H1 (cell line): ENCODE measurements around the gene TMEM253. TPM values are rescaled to one million over a fixed set of nuclear protein-coding genes. Genes with fewer than 3 reads are reported as not detected.

Source experiments
- CTCF ChIA-PET: fragments of 300-600 bp; sonication (Branson Sonifier 250); formaldehyde crosslinking; loops from one replicate; lab custom pipeline; 2021; ENCODE audit not compliant: partially characterized antibody; lab: Charles Lee
- POLR2A ChIA-PET: fragments of 300-600 bp; sonication (Branson Sonifier 250); formaldehyde crosslinking; loops from one replicate; lab custom pipeline; 2021; ENCODE audit warnings: inconsistent platforms; ENCODE audit not compliant: partially characterized antibody; lab: Charles Lee
- DNase-seq, 2 experiments: peaks; one replicate each; pipeline versions ENCODE4 v3.0.0 to v3.0.0-alpha.2; 2010 to 2022; ENCODE audit warnings: low spot score in 2 of 2, low read depth in 1 of 2, mixed read lengths in 1 of 2
- FAIRE-seq: peaks from 2 replicates; lab custom pipeline; 2011; peaks lifted over from hg19 to GRCh38; lab: Jason Lieb, UNC
- H2AFZ ChIP-seq: 2 replicates; pipeline ENCODE4 v1.8.1; 2012; ENCODE audit warnings: low read length, inconsistent platforms
- H2AK5ac ChIP-seq: 2 replicates; pipeline ENCODE4 v1.6.1; 2013; ENCODE audit warnings: low read depth, low read length
- H2BK120ac ChIP-seq: replicated peaks from 2 replicates; pipeline ENCODE3; 2013; ENCODE audit warnings: low read depth, low read length, inconsistent platforms
- H2BK12ac ChIP-seq: 2 replicates; pipeline ENCODE4 v1.6.1; 2013; ENCODE audit warnings: low read depth, low read length
- H2BK15ac ChIP-seq: 2 replicates; pipeline ENCODE4 v1.6.1; 2013; ENCODE audit warnings: low read length
- H2BK20ac ChIP-seq: 2 replicates; pipeline ENCODE4 v1.6.1; 2013; ENCODE audit warnings: low read length
- H2BK5ac ChIP-seq: 2 replicates; pipeline ENCODE4 v1.6.1; 2013; ENCODE audit warnings: low read depth, low read length
- H3K14ac ChIP-seq: 2 replicates; pipeline ENCODE4 v1.6.1; 2013; ENCODE audit warnings: inconsistent platforms; ENCODE audit not compliant: insufficient read length
- H3K18ac ChIP-seq: 2 replicates; pipeline ENCODE4 v1.6.1; 2013; ENCODE audit warnings: low read length; ENCODE audit errors: extremely low read depth
- H3K23ac ChIP-seq: 2 replicates; pipeline ENCODE4 v1.6.1; 2013; ENCODE audit warnings: inconsistent platforms; ENCODE audit not compliant: insufficient read length
- H3K23me2 ChIP-seq: 2 replicates; pipeline ENCODE4 v1.6.1; 2013; ENCODE audit warnings: low read depth, low read length
- H3K27ac ChIP-seq: 2 replicates; pipeline ENCODE4 v1.6.1; 2011; ENCODE audit warnings: low read depth, low read length, inconsistent platforms
- H3K27me3 ChIP-seq, 4 experiments: replicated peaks in 1 of 4; 1 replicate in 1 of 4; 2 replicates in 3 of 4; pipeline versions ENCODE4 v1.6.1 to v1.8.1; 2011 to 2013; ENCODE audit warnings: low read length in 3 of 4, mild to moderate bottlenecking in 3 of 4, inconsistent platforms in 2 of 4, mixed read lengths in 2 of 4, moderate library complexity in 1 of 4; ENCODE audit not compliant: control insufficient read depth in 3 of 4, insufficient read depth in 3 of 4; ENCODE audit errors: extremely low read depth in 1 of 4
- H3K36me3 ChIP-seq, 4 experiments: 2 replicates each; pipeline versions ENCODE4 v1.6.1 to v1.8.1; 2011 to 2013; ENCODE audit warnings: mild to moderate bottlenecking in 4 of 4, low read length in 3 of 4, moderate library complexity in 2 of 4, control low read depth in 1 of 4, inconsistent platforms in 1 of 4; ENCODE audit not compliant: insufficient read depth in 4 of 4, control insufficient read depth in 2 of 4
- H3K4ac ChIP-seq: replicated peaks from 2 replicates; pipeline ENCODE3; 2013; ENCODE audit warnings: low read length, low read depth, mixed read lengths, inconsistent platforms; ENCODE audit not compliant: insufficient read length
- H3K4me1 ChIP-seq, 4 experiments: replicated peaks in 1 of 4; 1 replicate in 1 of 4; 2 replicates in 3 of 4; pipeline versions ENCODE4 v1.6.1 to v1.8.1; 2011 to 2013; ENCODE audit warnings: low read length in 3 of 4, inconsistent platforms in 2 of 4, mixed read lengths in 1 of 4; ENCODE audit not compliant: insufficient read depth in 4 of 4, control insufficient read depth in 3 of 4
- H3K4me2 ChIP-seq, 2 experiments: 2 replicates each; pipeline versions ENCODE4 v1.6.1 to v1.8.1; 2011 to 2013; ENCODE audit warnings: low read depth in 2 of 2, low read length in 2 of 2, control low read depth in 1 of 2, inconsistent platforms in 1 of 2, mild to moderate bottlenecking in 1 of 2; ENCODE audit not compliant: insufficient read depth in 1 of 2
- H3K4me3 ChIP-seq, 4 experiments: fragments of 200-600, 300-600 bp in 1 of 4; sonication (generic), shearing (Covaris generic), sonication (Bioruptor Twin) in 1 of 4; 2 replicates each; pipeline versions ENCODE4 v1.5.1 to v1.8.1; 2011 to 2016; ENCODE audit warnings: low read length in 4 of 4, low read depth in 3 of 4, control low read depth in 2 of 4, inconsistent platforms in 2 of 4, mild to moderate bottlenecking in 2 of 4, mixed read lengths in 1 of 4, moderate library complexity in 1 of 4; ENCODE audit not compliant: insufficient read depth in 2 of 4; ENCODE audit errors: extremely low read depth in 1 of 4
- H3K56ac ChIP-seq: replicated peaks from 2 replicates; pipeline ENCODE3; 2013; ENCODE audit warnings: low read depth, mild to moderate bottlenecking, mixed read lengths, low read length, inconsistent platforms; ENCODE audit not compliant: insufficient read length
- H3K79me1 ChIP-seq: 2 replicates; pipeline ENCODE4 v1.6.1; 2013; ENCODE audit warnings: low read depth, low read length, control low read depth
- H3K79me2 ChIP-seq, 2 experiments: 2 replicates each; pipeline versions ENCODE4 v1.6.1 to v1.8.1; 2012 to 2013; ENCODE audit warnings: low read length in 2 of 2, mild to moderate bottlenecking in 2 of 2, inconsistent platforms in 1 of 2; ENCODE audit not compliant: insufficient read depth in 2 of 2, control insufficient read depth in 1 of 2
- H3K9ac ChIP-seq, 4 experiments: replicated peaks in 1 of 4; 1 replicate in 1 of 4; 2 replicates in 3 of 4; pipeline versions ENCODE4 v1.6.1 to v1.8.1; 2011 to 2013; ENCODE audit warnings: low read depth in 3 of 4, low read length in 3 of 4, control low read depth in 2 of 4, mild to moderate bottlenecking in 2 of 4, moderate library complexity in 2 of 4, inconsistent platforms in 1 of 4; ENCODE audit errors: extremely low read depth in 1 of 4
- H3K9me3 ChIP-seq, 2 experiments: 2 replicates each; pipeline versions ENCODE4 v1.6.1 to v1.8.1; 2012 to 2013; ENCODE audit warnings: mild to moderate bottlenecking in 2 of 2, moderate library complexity in 2 of 2, control low read depth in 1 of 2, inconsistent platforms in 1 of 2, low read depth in 1 of 2, low read length in 1 of 2, mixed read lengths in 1 of 2; ENCODE audit not compliant: insufficient read depth in 2 of 2
- H4K20me1 ChIP-seq, 2 experiments: replicated peaks in 1 of 2; 2 replicates each; pipeline versions ENCODE3 to v1.8.1; 2011 to 2013; ENCODE audit warnings: inconsistent platforms in 2 of 2, low read length in 2 of 2, mild to moderate bottlenecking in 1 of 2; ENCODE audit not compliant: insufficient read depth in 2 of 2, control insufficient read depth in 1 of 2
- H4K5ac ChIP-seq: 2 replicates; pipeline ENCODE4 v1.6.1; 2013; ENCODE audit warnings: low read length, low read depth, mixed read lengths, inconsistent platforms; ENCODE audit not compliant: insufficient read length
- H4K8ac ChIP-seq: 2 replicates; pipeline ENCODE4 v1.8.0; 2013; ENCODE audit warnings: mild to moderate bottlenecking, moderate library complexity, low read length, inconsistent platforms; ENCODE audit not compliant: insufficient read depth; ENCODE audit errors: extremely low read depth
- H4K91ac ChIP-seq: replicated peaks from 2 replicates; pipeline ENCODE3; 2013; ENCODE audit warnings: low read length, mixed read lengths, inconsistent platforms; ENCODE audit not compliant: insufficient read length
- BACH1 ChIP-seq: IDR thresholded peaks from 2 replicates; pipeline ENCODE4 v1.6.1; 2012; ENCODE audit warnings: low read length, improper control_type of control experiment
- EGR1 ChIP-seq: IDR thresholded peaks from 2 replicates; pipeline ENCODE4 v1.6.1; 2011; ENCODE audit warnings: low read depth, low read length, borderline replicate concordance
- EP300 ChIP-seq, 2 experiments: IDR thresholded peaks; 1 replicate in 1 of 2; 2 replicates in 1 of 2; pipeline ENCODE4 v1.6.1; 2011 to 2012; ENCODE audit warnings: low read depth in 2 of 2, low read length in 2 of 2, mild to moderate bottlenecking in 2 of 2, borderline replicate concordance in 1 of 2, inconsistent platforms in 1 of 2, moderate library complexity in 1 of 2
- GTF2F1 ChIP-seq: IDR thresholded peaks from 2 replicates; pipeline ENCODE4 v1.6.1; 2012; ENCODE audit warnings: low read depth, low read length, improper control_type of control experiment, borderline replicate concordance
- POLR2AphosphoS5 ChIP-seq: IDR thresholded peaks from 2 replicates; pipeline ENCODE4 v1.6.1; 2011; ENCODE audit warnings: low read depth, low read length
- POU5F1 ChIP-seq: IDR thresholded peaks from 2 replicates; pipeline ENCODE4 v1.6.1; 2011; ENCODE audit warnings: low read depth, mild to moderate bottlenecking, low read length, moderate library complexity
- RFX5 ChIP-seq: IDR thresholded peaks from 2 replicates; pipeline ENCODE4 v1.6.1; 2011; ENCODE audit warnings: low read depth, low read length, improper control_type of control experiment, borderline replicate concordance
- SIX5 ChIP-seq: IDR thresholded peaks from 2 replicates; pipeline ENCODE4 v1.6.1; 2011; ENCODE audit warnings: mild to moderate bottlenecking, low read depth, low read length
- SUZ12 ChIP-seq: fragments of 200-600 bp; sonication (generic); IDR thresholded peaks from 2 replicates; pipeline ENCODE4 v1.6.1; 2012; ENCODE audit warnings: mild to moderate bottlenecking, inconsistent platforms, low read length, moderate library complexity, mixed read lengths
- TBP ChIP-seq: IDR thresholded peaks from 2 replicates; pipeline ENCODE4 v1.6.1; 2011; ENCODE audit warnings: low read depth, low read length, improper control_type of control experiment
- YY1 ChIP-seq: IDR thresholded peaks from 2 replicates; pipeline ENCODE4 v1.6.1; 2011; ENCODE audit warnings: low read depth, mild to moderate bottlenecking, low read length
- WGBS, 2 experiments: shearing (Covaris generic) in 1 of 2; methylation state at CpG; one replicate each; pipeline versions ENCODE4 v1.1.6 to v1.1.7; 2013 to 2015; ENCODE audit warnings: low lambda C conversion rate in 2 of 2, mixed read lengths in 2 of 2, inconsistent platforms in 1 of 2, low coverage in 1 of 2, missing lambda C conversion rate in 1 of 2; ENCODE audit not compliant: insufficient replicate concordance in 2 of 2, insufficient coverage in 1 of 2, insufficient read length in 1 of 2; ENCODE audit errors: extremely low coverage in 1 of 2, missing lambda C conversion rate in 1 of 2; 5-methylcytosine and 5-hydroxymethylcytosine counted together
- polyA plus RNA-seq, 7 experiments: library from polyadenylated mRNA; depleted of rRNA in 3 of 7; stranded (reverse) in 5 of 7; unstranded in 2 of 7; fragments of >200 nt in 5 of 7; fragments of 200-250 nt in 2 of 7; gene quantifications; 1 replicate in 5 of 7; 2 replicates in 1 of 7; 4 replicates in 1 of 7; pipeline versions ENCODE4 v1.2.1 to v1.2.3, GENCODE V29; 2011 to 2013; ENCODE audit warnings: missing spikeins in 2 of 7, mixed read lengths in 2 of 7
- total RNA-seq: library from RNA; stranded (reverse); fragmentation: NEBNext Ultra II Directional; extraction: Animal tissue kit (Norgen Biotek cat#: 25700); gene quantifications from 2 replicates; pipeline ENCODE4 v1.2.1, GENCODE V29; 2021
- TF ChIP-seq, protein P1 (sequence below): IDR thresholded peaks from 2 replicates; pipeline ENCODE4 v1.6.1; 2012; ENCODE audit warnings: low read length, inconsistent platforms

Gene TMEM253
- total and polyA plus RNA-seq, 2 of the 8 experiments (the other 6 are each of a cell fraction or from before 2014, with no cell fraction given) = 1.9 to 2.2 TPM

DNA sequence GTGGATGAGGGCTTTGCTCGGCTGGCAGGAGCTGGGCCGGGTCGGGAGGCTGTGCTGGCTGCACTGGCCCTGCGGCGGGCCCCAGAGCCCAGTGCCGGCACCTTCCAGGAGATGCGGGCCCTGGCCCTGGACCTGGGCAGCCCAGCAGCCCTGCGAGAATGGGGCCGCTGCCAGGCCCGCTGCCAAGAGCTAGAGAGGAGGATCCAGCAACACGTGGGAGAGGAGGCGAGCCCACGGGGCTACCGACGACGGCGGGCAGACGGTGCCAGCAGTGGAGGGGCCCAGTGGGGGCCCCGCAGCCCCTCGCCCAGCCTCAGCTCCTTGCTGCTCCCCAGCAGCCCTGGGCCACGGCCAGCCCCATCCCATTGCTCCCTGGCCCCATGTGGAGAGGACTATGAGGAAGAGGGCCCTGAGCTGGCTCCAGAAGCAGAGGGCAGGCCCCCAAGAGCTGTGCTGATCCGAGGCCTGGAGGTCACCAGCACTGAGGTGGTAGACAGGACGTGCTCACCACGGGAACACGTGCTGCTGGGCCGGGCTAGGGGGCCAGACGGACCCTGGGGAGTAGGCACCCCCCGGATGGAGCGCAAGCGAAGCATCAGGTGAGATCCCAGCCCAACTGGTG is 19.2 kb upstream of the TMEM253 start:
- H4K5ac ChIP-seq = no peak overlapping the region
- CTCF ChIA-PET = interaction anchor here (1.5 to 10.2 kb wide), 8 partner anchors 9 to 96 kb away, joined by 3 to 148 read pairs (median 14); partner anchors contain the start of genes ARHGEF40 and TMEM253
- no peak overlapping the region for H3K23ac ChIP-seq
- H3K4me2 ChIP-seq = no peak overlapping the region
- no peaks in the 10 kb centered on the region for H3K79me2 ChIP-seq
- FAIRE-seq = no peak
- H3K36me3 ChIP-seq = peaks cover 32 to 91% (median 67%) of the 10 kb centered on the region in 4 experiments
- no peak overlapping the region for H2BK15ac ChIP-seq
- H2BK20ac ChIP-seq = no peak overlapping the region
- H3K4me3 ChIP-seq = no peak overlapping the region
- no peak overlapping the region for H2AFZ ChIP-seq
- H3K9me3 ChIP-seq = no peaks in the 10 kb centered on the region
- H3K27me3 ChIP-seq = no peaks in the 10 kb centered on the region
- H2BK120ac ChIP-seq = no peak overlapping the region
- H4K91ac ChIP-seq = no peak overlapping the region
- no peak overlapping the region for H4K8ac ChIP-seq
- H3K56ac ChIP-seq = no peak overlapping the region
- H3K18ac ChIP-seq = no peak overlapping the region
- H3K23me2 ChIP-seq = no peaks in the 10 kb centered on the region
- POLR2A ChIA-PET = interaction anchor here (1.8 to 12.4 kb wide), 6 partner anchors 3 to 67 kb away, joined by 5 to 245 read pairs (median 5); partner anchors contain the start of genes ARHGEF40 and RNASE8
- no peak overlapping the region for H3K14ac ChIP-seq
- no peaks in the 10 kb centered on the region for H3K4me1 ChIP-seq
- no peak overlapping the region for H3K4ac ChIP-seq
- peaks cover 2 to 5% of the 10 kb centered on the region in 2 experiments for H4K20me1 ChIP-seq
- H3K9ac ChIP-seq = no peak overlapping the region
- no peak for DNase-seq
- H2BK5ac ChIP-seq = no peak overlapping the region
- H3K79me1 ChIP-seq = peaks cover 2% of the 10 kb centered on the region
- 96% methylated on average over 21 of the region's 30 CpGs; no CpG with 5 or more reads in 1 of the 2 experiments for WGBS, 2 experiments
- no peak overlapping the region for H2AK5ac ChIP-seq
- H2BK12ac ChIP-seq = no peak overlapping the region
- H3K27ac ChIP-seq = no peak overlapping the region
- no peak for TF ChIP-seq RFX5
- TF ChIP-seq SIX5 = no peak
- TF ChIP-seq POU5F1 = no peak
- TF ChIP-seq YY1 = no peak
- no peak for TF ChIP-seq EP300 (IDR thresholded peaks at IDR 0.05; ENCODE audit: borderline replicate concordance in 1 of 2, low read depth in 2 of 2, low read length in 2 of 2)
- TF ChIP-seq SUZ12 = no peak
- TF ChIP-seq EGR1 = no peak
- no peak for TF ChIP-seq TBP
- TF ChIP-seq, protein P1, sequence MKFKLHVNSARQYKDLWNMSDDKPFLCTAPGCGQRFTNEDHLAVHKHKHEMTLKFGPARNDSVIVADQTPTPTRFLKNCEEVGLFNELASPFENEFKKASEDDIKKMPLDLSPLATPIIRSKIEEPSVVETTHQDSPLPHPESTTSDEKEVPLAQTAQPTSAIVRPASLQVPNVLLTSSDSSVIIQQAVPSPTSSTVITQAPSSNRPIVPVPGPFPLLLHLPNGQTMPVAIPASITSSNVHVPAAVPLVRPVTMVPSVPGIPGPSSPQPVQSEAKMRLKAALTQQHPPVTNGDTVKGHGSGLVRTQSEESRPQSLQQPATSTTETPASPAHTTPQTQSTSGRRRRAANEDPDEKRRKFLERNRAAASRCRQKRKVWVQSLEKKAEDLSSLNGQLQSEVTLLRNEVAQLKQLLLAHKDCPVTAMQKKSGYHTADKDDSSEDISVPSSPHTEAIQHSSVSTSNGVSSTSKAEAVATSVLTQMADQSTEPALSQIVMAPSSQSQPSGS = no peak
- no peak for TF ChIP-seq GTF2F1
- TF ChIP-seq POLR2AphosphoS5 = no peak
- no peak for TF ChIP-seq BACH1
